ENCODE results near the gene PGAP6. TPM values are rescaled to one million over a fixed set of nuclear protein-coding genes. Genes with fewer than 3 reads are reported as not detected.
A peak's percentile ranks its signal among the peaks of the same experiment; 100 is the strongest.

Gene PGAP6
- total and polyA plus RNA-seq, 2 of the 13 experiments (the other 11 are each of a cell fraction or from before 2014, with no cell fraction given) = 52.7 to 136 TPM

- TF ChIP-seq HES4 (CRISPR knock-in tag; IDR thresholded peaks at IDR 0.05; ENCODE audit: borderline replicate concordance) (no peak), ZNF441 (CRISPR knock-in tag; IDR thresholded peaks at IDR 0.05; ENCODE audit: borderline replicate concordance) (no peak), GPBP1L1 (CRISPR knock-in tag; IDR thresholded peaks at IDR 0.05) (no peak), ZNF781 (CRISPR knock-in tag; IDR thresholded peaks at IDR 0.05; ENCODE audit: borderline replicate concordance, not compliant biosample characterization) (peak; percentile 56), ZBTB4 (CRISPR knock-in tag; IDR thresholded peaks at IDR 0.05; ENCODE audit: borderline replicate concordance) (no peak), AGO2 (optimal IDR thresholded peaks at IDR 0.05; ENCODE audit: low read depth, low read length) (no peak), XRCC5 (optimal IDR thresholded peaks at IDR 0.05; ENCODE audit: low read length) (peak; percentile 56), SOX13 (IDR thresholded peaks at IDR 0.05) (no peak), SOX13 (CRISPR knock-in tag; conservative IDR thresholded peaks at IDR 0.05 in 1 of 2, IDR thresholded peaks at IDR 0.05 in 1 of 2) (peak in 1 of 2 experiments; percentile 5; a peak in 1 of 4 replicates), ZNF263 (CRISPR knock-in tag; IDR thresholded peaks at IDR 0.05) (no peak), ZNF597 (CRISPR knock-in tag; IDR thresholded peaks at IDR 0.05) (no peak), AKAP8 (CRISPR knock-in tag; IDR thresholded peaks at IDR 0.05) (no peak), ZNF281 (CRISPR knock-in tag; IDR thresholded peaks at IDR 0.05; ENCODE audit: borderline replicate concordance) (peak; percentile 29; the same call in 1 of the 2 replicates), DPF2 (CRISPR knock-in tag; IDR thresholded peaks at IDR 0.05; ENCODE audit: borderline replicate concordance, low read depth) (no peak), PAXIP1 (CRISPR knock-in tag; conservative IDR thresholded peaks at IDR 0.05) (no peak), CHD2 (IDR thresholded peaks at IDR 0.05; ENCODE audit: low read depth, low read length) (no peak), MEF2D (CRISPR knock-in tag; IDR thresholded peaks at IDR 0.05) (0 out of 2 replicates have a peak, but pooled peaks have one; percentile 37), PHF21A (CRISPR knock-in tag; IDR thresholded peaks at IDR 0.05) (peak; percentile 51)
Measured at GRCh38 chr16:396605-397004, 14.8 kb upstream of the PGAP6 start (continued).
